K562 (cell line): ENCODE data around the gene LRP2. TPM values are rescaled to one million over a fixed set of nuclear protein-coding genes. Genes with fewer than 3 reads are reported as not detected.

Experiments used
- ATAC-seq: fragments of 200-7000 bp; cut with Tn5 transposase; 3 replicates; pipeline ENCODE4 v1.9.1; 2020; ENCODE audit warnings: moderate library complexity
- BruUV-seq: library from RNA; stranded (reverse); fragments of 400-500 nt; replicated peaks from 2 replicates; lab custom pipeline; 2021; lab: Mats Ljungman, UMichigan
- CTCF ChIA-PET: fragments of 300-600 bp; formaldehyde crosslinking; extraction: SDS; loops from one replicate; lab custom pipeline; 2021; ENCODE audit warnings: low intra/inter-chr PET ratio; lab: Yijun Ruan, JAX
- POLR2A ChIA-PET: fragments of 300-600, 350-650 bp; sonication (Branson Sonifier 250); formaldehyde crosslinking; extraction: SDS; loops from one replicate; lab custom pipeline; 2021; ENCODE audit warnings: antibody characterized with exemption, inconsistent platforms; lab: Yijun Ruan, JAX
- DNase-seq, 4 experiments: peaks; one replicate each; pipeline versions ENCODE4 v3.0.0 to v3.0.0-alpha.2; 2011 to 2018; ENCODE audit warnings: low spot score in 3 of 4, mixed read lengths in 3 of 4; ENCODE audit errors: extremely low read depth in 1 of 4
- FAIRE-seq: peaks from 2 replicates; lab custom pipeline; 2011; peaks lifted over from hg19 to GRCh38; lab: Jason Lieb, UNC
- H2AFZ ChIP-seq: 2 replicates; pipeline ENCODE4 v1.6.0; 2011; ENCODE audit warnings: low read depth, low read length, control low read depth, inconsistent platforms
- H3K27ac ChIP-seq: fragments of 200-600 bp; 3 replicates; pipeline ENCODE4 v1.8.0; 2011; ENCODE audit warnings: low read depth, mild to moderate bottlenecking, control low read depth, inconsistent platforms, low read length, moderate library complexity, mixed read lengths; ENCODE audit errors: extremely low read depth
- H3K27me3 ChIP-seq, 2 experiments: fragments of 300-600 bp in 1 of 2; 2 replicates in 1 of 2; 3 replicates in 1 of 2; pipeline versions ENCODE4 v1.6.0 to v1.8.0; 2011; ENCODE audit warnings: inconsistent platforms in 2 of 2, low read length in 2 of 2, mild to moderate bottlenecking in 1 of 2, mixed read lengths in 1 of 2, moderate library complexity in 1 of 2; ENCODE audit not compliant: control insufficient read depth in 2 of 2, insufficient read depth in 2 of 2
- H3K36me3 ChIP-seq: fragments of 300-600 bp; 3 replicates; pipeline ENCODE4 v1.8.0; 2011; ENCODE audit warnings: mild to moderate bottlenecking, low read length, inconsistent platforms; ENCODE audit not compliant: control insufficient read depth, insufficient read depth
- H3K4me1 ChIP-seq, 2 experiments: fragments of 200-600 bp in 1 of 2; replicated peaks in 1 of 2; 2 replicates in 1 of 2; 3 replicates in 1 of 2; pipeline versions ENCODE4 v1.5.1 to v1.8.0; 2011; ENCODE audit warnings: inconsistent platforms in 2 of 2, low read length in 2 of 2, mild to moderate bottlenecking in 1 of 2, mixed read lengths in 1 of 2, moderate library complexity in 1 of 2; ENCODE audit not compliant: control insufficient read depth in 2 of 2, insufficient read depth in 2 of 2
- H3K4me2 ChIP-seq: 2 replicates; pipeline ENCODE4 v1.6.1; 2011; ENCODE audit warnings: low read length, control low read depth, inconsistent platforms, mixed read lengths; ENCODE audit not compliant: insufficient read depth
- H3K4me3 ChIP-seq: fragments of 200-600 bp; sonication (generic), shearing (Covaris generic); 2 replicates; pipeline ENCODE4 v1.5.1; 2016; ENCODE audit warnings: control low read depth, inconsistent platforms
- H3K79me2 ChIP-seq: fragments of 200-600 bp; 3 replicates; pipeline ENCODE4 v1.8.0; 2011; ENCODE audit warnings: low read length, inconsistent platforms; ENCODE audit not compliant: control insufficient read depth, insufficient read depth
- H3K9ac ChIP-seq, 2 experiments: 2 replicates each; pipeline versions ENCODE4 v1.6.0 to v1.6.1; 2011; ENCODE audit warnings: low read depth in 2 of 2, low read length in 2 of 2, control low read depth in 1 of 2, inconsistent platforms in 1 of 2, mild to moderate bottlenecking in 1 of 2, mixed read lengths in 1 of 2; ENCODE audit not compliant: insufficient read depth in 1 of 2
- H3K9me1 ChIP-seq: one replicate; pipeline ENCODE4 v1.6.0; 2011; ENCODE audit warnings: inconsistent platforms, mild to moderate bottlenecking, low read length, moderate library complexity; ENCODE audit not compliant: control insufficient read depth, insufficient read depth
- H3K9me3 ChIP-seq: replicated peaks from 2 replicates; pipeline ENCODE4 v1.5.1; 2011; ENCODE audit warnings: low read depth, low read length, inconsistent platforms; ENCODE audit not compliant: control insufficient read depth, insufficient read depth
- H4K20me1 ChIP-seq: replicated peaks from 2 replicates; pipeline ENCODE4 v1.6.1; 2011; ENCODE audit warnings: low read length, inconsistent platforms, mixed read lengths; ENCODE audit not compliant: control insufficient read depth, insufficient read depth
- BMI1 ChIP-seq: fragments of 150-350 bp; IDR thresholded peaks from 2 replicates; pipeline ENCODE4 v1.6.1; 2014; ENCODE audit warnings: low read length
- DACH1 ChIP-seq: fragments of 450-650 bp; IDR thresholded peaks from 2 replicates; pipeline ENCODE4 v1.6.1; 2018; ENCODE audit not compliant: partially characterized antibody
- E2F8 ChIP-seq: fragments of 450-650 bp; IDR thresholded peaks from 2 replicates; pipeline ENCODE4 v1.7.1; 2018; ENCODE audit warnings: mild to moderate bottlenecking, low read depth; ENCODE audit not compliant: partially characterized antibody
- GATAD2B ChIP-seq: fragments of 450-650 bp; IDR thresholded peaks from 2 replicates; pipeline ENCODE4 v1.6.1; 2017; ENCODE audit warnings: mild to moderate bottlenecking, borderline replicate concordance
- NELFE ChIP-seq: IDR thresholded peaks from 2 replicates; pipeline ENCODE4 v1.6.1; 2011; ENCODE audit warnings: mild to moderate bottlenecking; ENCODE audit not compliant: insufficient read depth, insufficient read length
- TBL1XR1 ChIP-seq, 2 experiments: IDR thresholded peaks; 2 replicates each; pipeline ENCODE4 v1.6.1; 2012; ENCODE audit warnings: improper control_type of control experiment in 2 of 2, low read length in 2 of 2, mild to moderate bottlenecking in 1 of 2
- ZNF407 ChIP-seq: fragments of 450-650 bp; IDR thresholded peaks from 2 replicates; pipeline ENCODE4 v1.6.1; 2016; ENCODE audit warnings: low read depth
- ZNF431 ChIP-seq: sonication (generic); formaldehyde crosslinking; IDR thresholded peaks from 2 replicates; pipeline ENCODE4 v1.8.0; 2022; ENCODE audit warnings: mild to moderate bottlenecking, missing genetic modification reagents
- ZNF830 ChIP-seq: fragments of 250-450 bp; sonication (Bioruptor Pico); IDR thresholded peaks from 2 replicates; pipeline ENCODE4 v1.5.0; 2021; ENCODE audit warnings: mild to moderate bottlenecking
- WGBS: fragments of 100-300 bp; shearing (Covaris generic); methylation state at CpG from one replicate; pipeline ENCODE4 v1.1.6; 2016; ENCODE audit warnings: low coverage, mixed read lengths; ENCODE audit not compliant: insufficient coverage; ENCODE audit errors: missing lambda C conversion rate; 5-methylcytosine and 5-hydroxymethylcytosine counted together
- in situ Hi-C: fragments of 300-500 bp; cut with MboI; formaldehyde crosslinking; loops from 4 replicates; pipeline ENCODE4 v1.15.0; 2018; ENCODE audit warnings: inconsistent platforms, mixed read lengths
- intact Hi-C: fragments of 100-400 bp; cut with micrococcal nuclease; formaldehyde crosslinking; loops from 2 replicates; pipeline ENCODE4 v1.14.2; 2022
- polyA plus RNA-seq, 8 experiments: library from polyadenylated mRNA; depleted of rRNA in 4 of 8; stranded (reverse) in 5 of 8; unstranded in 3 of 8; fragments of >200 nt; fragmentation: Nextera tagmentation in 2 of 8; fragmentation: Illumina TruSeq in 1 of 8; extraction: Ambion mirVana in 2 of 8; extraction: Trizol in 1 of 8; gene quantifications; 2 replicates each; pipeline versions ENCODE4 v1.2.1 to v1.2.3, GENCODE V29; 2011 to 2014; ENCODE audit warnings: inconsistent platforms in 1 of 8, missing spikeins in 1 of 8
- total RNA-seq, 7 experiments: library from RNA; depleted of rRNA in 6 of 7; stranded (reverse); fragments of >200 nt in 6 of 7; fragmentation: Illumina TruSeq in 2 of 7; extraction: Trizol in 2 of 7; gene quantifications; 2 replicates each; pipeline versions ENCODE4 v1.2.1 to v1.2.3, GENCODE V29; 2011 to 2021; ENCODE audit warnings: low replicate concordance in 1 of 7

The LRP2 gene
- total and polyA plus RNA-seq, 9 of the 15 experiments (the other 6 are each of a cell fraction or from before 2014, with no cell fraction given): 0.04 to 0.18 (median 0.11) TPM; not detected in 1

GRCh38 chr2:169139145-169139544 is 223.2 kb downstream of the LRP2 start:
- POLR2A ChIA-PET: interaction anchor here (0.6 kb wide), 1 partner anchor 247 kb away, joined by 3 read pairs; no protein-coding TSS in a partner anchor
- FAIRE-seq (no peak), ATAC-seq (no peak), DNase-seq (no peak)
- no peaks in the 10 kb centered on the region for H3K9me1 ChIP-seq
- in situ Hi-C loops: no loop called here
- BruUV-seq: no TSS peak
- no peaks in the 10 kb centered on the region for H3K36me3 ChIP-seq
- no peaks in the 10 kb centered on the region for H3K79me2 ChIP-seq
- CTCF ChIA-PET: interaction anchor here (0.5 to 1.6 kb wide), 2 partner anchors 30 to 180 kb away, joined by 3 to 4 read pairs; no protein-coding TSS in a partner anchor
- no peaks in the 10 kb centered on the region for H4K20me1 ChIP-seq
- H3K9me3 ChIP-seq: no peaks in the 10 kb centered on the region
- intact Hi-C loops: loop anchor here (10.0 kb wide), 2 partner anchors 364 to 794 kb away; no protein-coding TSS in a partner anchor
- TF ChIP-seq DACH1 (no peak), TBL1XR1 (IDR thresholded peaks at IDR 0.05; ENCODE audit: low read length in 2 of 2) (no peak), ZNF431 (CRISPR knock-in tag) (no peak), ZNF830 (CRISPR knock-in tag) (no peak), E2F8 (no peak), BMI1 (no peak), GATAD2B (no peak), ZNF407 (no peak), NELFE (no peak)
- H3K9ac ChIP-seq: no peak overlapping the region
- no peak overlapping the region for H3K4me3 ChIP-seq
- peak overlapping the region; percentile 68 for H2AFZ ChIP-seq
- no peak overlapping the region for H3K4me2 ChIP-seq
- WGBS: 79% methylated on average over 7 of the region's 7 CpGs
- H3K27me3 ChIP-seq: no peaks in the 10 kb centered on the region
- H3K27ac ChIP-seq: no peak overlapping the region
- H3K4me1 ChIP-seq: peaks cover 5 to 19% of the 10 kb centered on the region in 2 experiments; a peak in 3 of 5 replicates
